HCT116 (cell line): Measurements from ENCODE around the gene SUGP1. TPM values are rescaled to one million over a fixed set of nuclear protein-coding genes. Genes with fewer than 3 reads are reported as not detected.

Experiments used
- ATAC-seq: fragments of 200-7000 bp; cut with Tn5 transposase; 2 replicates; pipeline ENCODE4 v1.9.1; 2020; ENCODE audit warnings: mild to moderate bottlenecking, moderate library complexity
- BruUV-seq: library from RNA; stranded (reverse); fragments of 400-500 nt; replicated peaks from 2 replicates; lab custom pipeline; 2021; lab: Mats Ljungman, UMichigan
- CTCF ChIA-PET: fragments of 300-600 bp; sonication (Branson Sonifier 250); formaldehyde crosslinking; loops from one replicate; lab custom pipeline; 2021; ENCODE audit warnings: antibody characterized with exemption; lab: Charles Lee
- POLR2A ChIA-PET: fragments of 300-600, 350-600 bp; sonication (Branson Sonifier 250); formaldehyde crosslinking; loops from one replicate; lab custom pipeline; 2021; ENCODE audit warnings: antibody characterized with exemption; lab: Charles Lee
- RAD21 ChIA-PET, 2 experiments: fragments of 300-600 bp; sonication (Branson Sonifier 250); formaldehyde crosslinking; loops; one replicate each; lab custom pipeline; 2023; ENCODE audit warnings: low total read pairs in 2 of 2; ENCODE audit not compliant: uncharacterized antibody in 2 of 2, unreplicated experiment in 2 of 2, low non-redundant PET in 1 of 2; lab: Charles Lee
- DNase-seq: peaks from one replicate; pipeline ENCODE4 v3.0.0-alpha.2; 2010; ENCODE audit warnings: low read depth, low spot score
- H2AFZ ChIP-seq: fragments of 200-600 bp; shearing (Covaris generic), sonication (generic); 2 replicates; pipeline ENCODE4 v1.6.1; 2017; ENCODE audit warnings: low read depth, mixed run types, mixed read lengths, antibody characterized with exemption, low read length; ENCODE audit not compliant: poor library complexity, severe bottlenecking
- H3K27ac ChIP-seq: 2 replicates; pipeline ENCODE4 v1.5.1; 2012; ENCODE audit warnings: low read depth, low read length
- H3K27me3 ChIP-seq: fragments of 200-600 bp; sonication (generic); 2 replicates; pipeline ENCODE4 v1.6.1; 2016; ENCODE audit warnings: mixed run types, low read length, mixed read lengths; ENCODE audit not compliant: insufficient read depth
- H3K36me3 ChIP-seq, 2 experiments: fragments of 200-500 bp in 1 of 2; fragments of 200-600 bp in 1 of 2; sonication (Bioruptor generic) in 1 of 2; sonication (generic) in 1 of 2; 2 replicates each; pipeline versions ENCODE4 v1.5.1 to v1.6.1; 2014 to 2016; ENCODE audit warnings: low read length in 2 of 2, inconsistent platforms in 1 of 2, mixed read lengths in 1 of 2, mixed run types in 1 of 2; ENCODE audit not compliant: insufficient read depth in 2 of 2, control insufficient read depth in 1 of 2
- H3K4me1 ChIP-seq, 2 experiments: fragments of 200-600 bp in 1 of 2; sonication (generic) in 1 of 2; 2 replicates each; pipeline versions ENCODE4 v1.5.1 to v1.6.1; 2012 to 2017; ENCODE audit warnings: low read length in 2 of 2, inconsistent platforms in 1 of 2, mild to moderate bottlenecking in 1 of 2, mixed read lengths in 1 of 2, mixed run types in 1 of 2, moderate library complexity in 1 of 2; ENCODE audit not compliant: insufficient read depth in 2 of 2, control insufficient read depth in 1 of 2
- H3K4me2 ChIP-seq: fragments of 200-600 bp; sonication (generic); 2 replicates; pipeline ENCODE4 v1.6.1; 2017; ENCODE audit warnings: mixed run types, low read length, mixed read lengths
- H3K4me3 ChIP-seq, 2 experiments: fragments of 200-600 bp in 1 of 2; sonication (generic) in 1 of 2; replicated peaks in 1 of 2; 2 replicates each; pipeline ENCODE4 v1.5.1; 2011 to 2016; ENCODE audit warnings: low read length in 2 of 2, control low read depth in 1 of 2, low read depth in 1 of 2, mild to moderate bottlenecking in 1 of 2, mixed read lengths in 1 of 2, mixed run types in 1 of 2
- H3K79me2 ChIP-seq: fragments of 200-600 bp; sonication (generic); 2 replicates; pipeline ENCODE4 v1.6.1; 2017; ENCODE audit warnings: mild to moderate bottlenecking, mixed run types, low read length, moderate library complexity, mixed read lengths; ENCODE audit not compliant: insufficient read depth
- H3K9ac ChIP-seq: fragments of 200-600 bp; sonication (generic); 2 replicates; pipeline ENCODE4 v1.6.1; 2016; ENCODE audit warnings: low read length, mixed read lengths
- H3K9me2 ChIP-seq: fragments of 200-600 bp; sonication (generic), shearing (Covaris generic); 2 replicates; pipeline ENCODE4 v1.6.1; 2017; ENCODE audit warnings: mixed run types, mild to moderate bottlenecking, moderate library complexity; ENCODE audit not compliant: insufficient read depth
- H3K9me3 ChIP-seq, 2 experiments: fragments of 200-500 bp in 1 of 2; fragments of 200-600 bp in 1 of 2; sonication (Bioruptor generic) in 1 of 2; sonication (generic) in 1 of 2; 2 replicates each; pipeline ENCODE4 v1.6.1; 2014 to 2017; ENCODE audit warnings: low read length in 2 of 2, mixed read lengths in 2 of 2, inconsistent platforms in 1 of 2, low read depth in 1 of 2, mild to moderate bottlenecking in 1 of 2, mixed run types in 1 of 2, moderate library complexity in 1 of 2; ENCODE audit not compliant: control insufficient read depth in 1 of 2, insufficient read depth in 1 of 2
- H4K20me1 ChIP-seq: fragments of 200-600 bp; sonication (generic), shearing (Covaris generic); 2 replicates; pipeline ENCODE4 v1.6.1; 2017; ENCODE audit warnings: mixed run types, mild to moderate bottlenecking, moderate library complexity; ENCODE audit not compliant: insufficient read depth
- CBX3 ChIP-seq: IDR thresholded peaks from 2 replicates; pipeline ENCODE4 v1.6.1; 2012; ENCODE audit warnings: low read depth
- CTCF ChIP-seq, 3 experiments: fragments of 200-600 bp in 1 of 3; sonication (generic) in 1 of 3; IDR thresholded peaks in 2 of 3; conservative IDR thresholded peaks in 1 of 3; 2 replicates each; pipeline ENCODE4 v1.5.1; 2012 to 2017; ENCODE audit warnings: low read depth in 2 of 3, low read length in 2 of 3, antibody characterized with exemption in 1 of 3, borderline replicate concordance in 1 of 3, control low read depth in 1 of 3, mild to moderate bottlenecking in 1 of 3, mixed read lengths in 1 of 3, mixed run types in 1 of 3, moderate library complexity in 1 of 3; ENCODE audit not compliant: insufficient read depth in 1 of 3
- EZH2 ChIP-seq: fragments of 200-600 bp; sonication (generic); IDR thresholded peaks from 2 replicates; pipeline ENCODE4 v1.6.1; 2017; ENCODE audit warnings: antibody characterized with exemption, mixed run types
- FOSL1 ChIP-seq: IDR thresholded peaks from 2 replicates; pipeline ENCODE4 v1.6.1; 2012; ENCODE audit warnings: low read depth
- JUND ChIP-seq: IDR thresholded peaks from 2 replicates; pipeline ENCODE4 v1.6.1; 2012
- REST ChIP-seq: IDR thresholded peaks from 2 replicates; pipeline ENCODE4 v1.6.1; 2012; ENCODE audit warnings: low read depth
- TCF7L2 ChIP-seq: IDR thresholded peaks from 2 replicates; pipeline ENCODE4 v1.7.0; 2011; ENCODE audit warnings: borderline replicate concordance, inconsistent platforms; ENCODE audit not compliant: insufficient read depth, insufficient read length; ENCODE audit errors: extremely low read depth
- intact Hi-C: fragments of 100-400 bp; cut with micrococcal nuclease; formaldehyde crosslinking; loops from 2 replicates; pipeline ENCODE4 v1.10.0; 2022
- total RNA-seq: library from RNA; stranded (reverse); gene quantifications from one replicate; pipeline ENCODE4 v1.2.1, GENCODE V29; 2021; ENCODE audit not compliant: unreplicated experiment

Gene SUGP1
- total RNA-seq, 1 experiment from 2014 or later: 47.6 TPM

GRCh38 chr19:19304186-19304965, 15.9 kb downstream of the SUGP1 start (continued):
- TF ChIP-seq CBX3: no peak

- Histone ChIP-seq H4K20me1 (no peaks in the 10 kb centered on the region), H2AFZ (no peak overlapping the region), H3K9me3 (no peaks in the 10 kb centered on the region), H3K79me2 (no peaks in the 10 kb centered on the region), H3K27ac (no peak overlapping the region), H3K9me2 (no peaks in the 10 kb centered on the region), H3K27me3 (no peaks in the 10 kb centered on the region), H3K4me1 (no peaks in the 10 kb centered on the region), H3K9ac (no peak overlapping the region), H3K36me3 (peaks cover 27 to 31% of the 10 kb centered on the region in 2 experiments), H3K4me3 (no peak overlapping the region), H3K4me2 (no peak overlapping the region)
- DNase-seq: no peak
- POLR2A ChIA-PET: no interaction called here
- no peak for ATAC-seq
- CTCF ChIA-PET: no interaction called here
- TF ChIP-seq CBX3 (no peak), FOSL1 (no peak), REST (no peak), TCF7L2 (no peak), JUND (no peak), EZH2 (no peak), CTCF (IDR thresholded peaks at IDR 0.05 in 2 of 3, conservative IDR thresholded peaks at IDR 0.05 in 1 of 3; ENCODE audit: borderline replicate concordance in 1 of 3, insufficient read depth in 1 of 3, low read depth in 2 of 3, low read length in 2 of 3) (no peak)
- no TSS peak for BruUV-seq
- intact Hi-C loops: no loop called here
- RAD21 ChIA-PET: no interaction called here
Observed at GRCh38 chr19:19303411-19303810, 16.9 kb downstream of the SUGP1 start.
